ENCODE measurements around the gene LAMA3.

LAMA3 gene

GRCh38 chr18:23800902-23801301, 111.6 kb downstream of the LAMA3 start:
- H3K4me3 ChIP-seq (ENCODE audit: low read depth, low read length) = no peak overlapping the region
- TF ChIP-seq, protein P1, sequence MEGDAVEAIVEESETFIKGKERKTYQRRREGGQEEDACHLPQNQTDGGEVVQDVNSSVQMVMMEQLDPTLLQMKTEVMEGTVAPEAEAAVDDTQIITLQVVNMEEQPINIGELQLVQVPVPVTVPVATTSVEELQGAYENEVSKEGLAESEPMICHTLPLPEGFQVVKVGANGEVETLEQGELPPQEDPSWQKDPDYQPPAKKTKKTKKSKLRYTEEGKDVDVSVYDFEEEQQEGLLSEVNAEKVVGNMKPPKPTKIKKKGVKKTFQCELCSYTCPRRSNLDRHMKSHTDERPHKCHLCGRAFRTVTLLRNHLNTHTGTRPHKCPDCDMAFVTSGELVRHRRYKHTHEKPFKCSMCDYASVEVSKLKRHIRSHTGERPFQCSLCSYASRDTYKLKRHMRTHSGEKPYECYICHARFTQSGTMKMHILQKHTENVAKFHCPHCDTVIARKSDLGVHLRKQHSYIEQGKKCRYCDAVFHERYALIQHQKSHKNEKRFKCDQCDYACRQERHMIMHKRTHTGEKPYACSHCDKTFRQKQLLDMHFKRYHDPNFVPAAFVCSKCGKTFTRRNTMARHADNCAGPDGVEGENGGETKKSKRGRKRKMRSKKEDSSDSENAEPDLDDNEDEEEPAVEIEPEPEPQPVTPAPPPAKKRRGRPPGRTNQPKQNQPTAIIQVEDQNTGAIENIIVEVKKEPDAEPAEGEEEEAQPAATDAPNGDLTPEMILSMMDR (IDR thresholded peaks at IDR 0.05; ENCODE audit: borderline replicate concordance, insufficient read depth, low read depth, low read length) = no peak

GRCh38 chr18:23802817-23803216, 113.6 kb downstream of the LAMA3 start:
- TF ChIP-seq, protein P1 (IDR thresholded peaks at IDR 0.05; ENCODE audit: borderline replicate concordance, insufficient read depth, low read depth, low read length) = no peak
- H3K4me3 ChIP-seq (ENCODE audit: low read depth, low read length) = no peak overlapping the region

DNA sequence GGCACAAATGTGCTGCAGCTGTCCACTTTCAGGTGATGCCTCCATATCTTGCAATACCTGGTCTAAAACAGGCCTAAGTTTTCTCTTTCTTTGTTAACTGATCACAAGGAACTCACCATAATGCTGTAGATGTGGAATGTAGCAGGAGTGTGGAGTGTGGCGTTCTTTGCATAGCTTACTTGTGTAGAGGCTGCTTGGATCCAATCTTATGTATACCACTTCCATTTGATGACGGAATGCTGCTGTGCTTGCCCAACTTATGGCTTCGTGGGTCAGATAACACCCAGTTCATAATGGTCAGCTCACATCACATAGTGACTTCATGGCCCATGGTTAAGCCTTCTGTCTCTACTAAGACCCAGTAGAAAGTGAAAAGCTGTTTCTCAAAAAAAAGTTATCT, 114.5 kb downstream of the LAMA3 start:
- H3K4me3 ChIP-seq (ENCODE audit: low read depth, low read length) = no peak overlapping the region
- TF ChIP-seq, protein P1 (IDR thresholded peaks at IDR 0.05; ENCODE audit: borderline replicate concordance, insufficient read depth, low read depth, low read length) = no peak

GRCh38 chr18:23805898-23806297, 116.6 kb downstream of the LAMA3 start:
- H3K4me3 ChIP-seq (ENCODE audit: low read depth, low read length) = no peak overlapping the region
- TF ChIP-seq, protein P1 (IDR thresholded peaks at IDR 0.05; ENCODE audit: borderline replicate concordance, insufficient read depth, low read depth, low read length) = no peak

GRCh38 chr18:23809415-23809814, 120.2 kb downstream of the LAMA3 start:
- no peak overlapping the region for H3K4me3 ChIP-seq (ENCODE audit: low read depth, low read length)
- TF ChIP-seq, protein P1 (IDR thresholded peaks at IDR 0.05; ENCODE audit: borderline replicate concordance, insufficient read depth, low read depth, low read length) = no peak

DNA sequence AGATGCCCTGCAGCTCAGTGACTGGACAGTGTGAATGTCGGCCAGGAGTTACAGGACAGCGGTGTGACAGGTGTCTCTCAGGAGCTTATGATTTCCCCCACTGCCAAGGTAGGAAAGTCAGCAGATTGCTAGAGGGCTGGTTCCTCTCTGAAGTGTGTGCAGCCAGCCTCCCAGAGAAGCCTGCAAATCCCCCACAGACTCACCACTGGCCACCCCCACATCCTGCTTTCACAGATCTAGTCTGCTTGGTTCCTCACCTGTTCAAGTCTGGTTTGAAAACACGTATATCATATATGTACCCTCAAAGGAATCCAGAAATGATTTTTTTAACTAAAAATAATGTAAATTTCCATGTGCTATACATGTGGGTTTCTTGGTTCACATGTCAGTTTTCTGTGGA, 121.1 kb downstream of the LAMA3 start:
- no peak overlapping the region for H3K4me3 ChIP-seq (ENCODE audit: low read depth, low read length)
- TF ChIP-seq, protein P1 (IDR thresholded peaks at IDR 0.05; ENCODE audit: borderline replicate concordance, insufficient read depth, low read depth, low read length) = no peak

DNA sequence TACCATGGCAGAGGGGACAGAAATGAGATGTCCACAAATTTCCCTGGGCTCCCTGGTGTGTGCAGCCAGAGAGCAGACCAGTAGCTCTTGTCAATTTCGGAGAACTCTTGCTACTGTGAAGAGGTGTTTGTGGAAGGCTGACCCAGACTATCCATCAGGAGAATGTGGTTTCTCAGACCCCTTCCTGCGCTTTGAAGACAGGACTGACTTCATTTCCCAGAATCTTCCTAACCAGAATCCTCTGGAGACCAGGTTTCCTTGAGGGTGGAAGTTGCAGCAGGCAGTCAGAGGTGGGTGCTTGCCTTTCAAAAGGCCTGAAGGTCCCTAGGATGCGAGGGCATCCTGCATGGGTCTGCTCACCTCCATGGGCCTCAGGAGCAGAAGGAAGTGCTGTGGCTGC, 121.9 kb downstream of the LAMA3 start:
- no peak overlapping the region for H3K4me3 ChIP-seq (ENCODE audit: low read depth, low read length)
- TF ChIP-seq, protein P1 (IDR thresholded peaks at IDR 0.05; ENCODE audit: borderline replicate concordance, insufficient read depth, low read depth, low read length) = no peak
